GM12873 (cell line): ENCODE measurements around the gene DGKI.

Experiments
- TF ChIP-seq, protein P1 (sequence below): IDR thresholded peaks from 2 replicates; pipeline ENCODE4 v1.5.1; 2012; ENCODE audit warnings: low read depth, mild to moderate bottlenecking, moderate library complexity, low read length, control low read depth; ENCODE audit not compliant: insufficient read depth; ENCODE audit errors: missing control alignments

The DGKI gene

DNA sequence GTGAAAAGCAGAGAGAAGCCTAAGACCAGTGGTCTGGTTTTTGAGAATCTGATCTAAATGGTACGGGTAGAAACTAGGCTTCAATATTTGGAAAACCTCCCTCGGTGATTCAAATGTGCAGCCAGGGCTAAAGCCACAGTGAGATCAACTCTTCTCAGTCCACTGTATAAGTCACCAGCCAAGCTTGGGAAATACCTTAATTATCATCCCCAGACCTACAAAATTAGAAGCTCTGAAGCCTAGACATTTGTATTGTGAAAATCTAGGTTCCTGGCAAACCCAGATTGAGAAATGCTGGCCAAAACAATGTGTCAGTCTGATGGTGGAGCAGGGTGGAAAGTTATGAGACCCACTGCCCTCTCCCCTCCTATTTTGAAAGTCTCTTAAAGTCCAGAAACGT is 131.7 kb downstream of the DGKI start:
- TF ChIP-seq, protein P1, sequence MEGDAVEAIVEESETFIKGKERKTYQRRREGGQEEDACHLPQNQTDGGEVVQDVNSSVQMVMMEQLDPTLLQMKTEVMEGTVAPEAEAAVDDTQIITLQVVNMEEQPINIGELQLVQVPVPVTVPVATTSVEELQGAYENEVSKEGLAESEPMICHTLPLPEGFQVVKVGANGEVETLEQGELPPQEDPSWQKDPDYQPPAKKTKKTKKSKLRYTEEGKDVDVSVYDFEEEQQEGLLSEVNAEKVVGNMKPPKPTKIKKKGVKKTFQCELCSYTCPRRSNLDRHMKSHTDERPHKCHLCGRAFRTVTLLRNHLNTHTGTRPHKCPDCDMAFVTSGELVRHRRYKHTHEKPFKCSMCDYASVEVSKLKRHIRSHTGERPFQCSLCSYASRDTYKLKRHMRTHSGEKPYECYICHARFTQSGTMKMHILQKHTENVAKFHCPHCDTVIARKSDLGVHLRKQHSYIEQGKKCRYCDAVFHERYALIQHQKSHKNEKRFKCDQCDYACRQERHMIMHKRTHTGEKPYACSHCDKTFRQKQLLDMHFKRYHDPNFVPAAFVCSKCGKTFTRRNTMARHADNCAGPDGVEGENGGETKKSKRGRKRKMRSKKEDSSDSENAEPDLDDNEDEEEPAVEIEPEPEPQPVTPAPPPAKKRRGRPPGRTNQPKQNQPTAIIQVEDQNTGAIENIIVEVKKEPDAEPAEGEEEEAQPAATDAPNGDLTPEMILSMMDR: no peak

- TF ChIP-seq, protein P1: no peak
These were observed 142.1 kb downstream of the DGKI start for GRCh38 chr7:137704723-137705122.

- TF ChIP-seq, protein P1: no peak
These were observed 143.3 kb downstream of the DGKI start for GRCh38 chr7:137703291-137704010.

GRCh38 chr7:137696988-137697387 is 149.8 kb downstream of the DGKI start:
- TF ChIP-seq, protein P1: no peak

GRCh38 chr7:137696376-137696775 is 150.4 kb downstream of the DGKI start:
- TF ChIP-seq, protein P1: no peak

DNA sequence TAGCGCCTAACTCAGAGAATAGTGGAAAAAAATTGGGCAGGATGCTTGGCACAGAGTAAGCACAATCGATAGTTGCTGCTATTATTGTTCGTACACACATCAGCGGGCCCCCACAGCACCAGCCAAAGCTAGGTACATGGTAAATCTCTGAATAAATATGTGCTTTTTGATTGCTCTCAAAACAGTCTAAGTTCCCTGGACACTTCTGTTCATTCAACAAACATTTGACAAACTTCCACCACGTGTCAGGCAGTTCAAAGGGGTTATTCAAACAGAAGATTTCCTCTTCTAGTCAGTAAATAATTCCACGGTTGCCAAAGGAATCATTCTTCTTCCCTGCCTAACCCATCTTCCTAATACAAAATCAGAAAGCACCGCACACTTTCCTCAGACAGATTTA is 150.8 kb downstream of the DGKI start:
- TF ChIP-seq, protein P1: no peak

DNA sequence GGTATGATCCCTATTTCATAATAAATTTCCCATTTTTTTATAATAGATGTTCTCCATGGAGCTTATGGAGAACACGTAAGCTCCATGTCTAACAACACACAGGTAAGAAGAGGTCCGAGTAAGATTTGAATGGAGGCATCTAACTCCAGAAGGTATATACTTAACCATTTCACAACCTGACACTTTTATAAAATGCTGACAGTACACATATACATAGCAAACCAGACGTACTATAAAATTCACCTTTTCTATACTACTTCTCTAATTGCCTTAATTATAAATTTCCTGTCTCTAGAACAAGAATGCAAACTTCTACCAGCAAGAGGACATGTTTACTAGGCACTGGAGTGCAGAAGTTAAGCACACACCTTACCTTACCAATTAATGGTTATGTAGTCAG is 151.3 kb downstream of the DGKI start:
- TF ChIP-seq, protein P1: no peak
